Body of pancreas (tissue), 4 donors: ENCODE results near the gene NUP93. TPM values are rescaled to one million over a fixed set of nuclear protein-coding genes. Genes with fewer than 3 reads are reported as not detected.
"Not testable (repeated sequence)": the region's sequence is repeated elsewhere in the genome, so short reads cannot be mapped to it uniquely, and the experiment has no call there.

Experiments used
- ATAC-seq: fragments of 150-250 bp; one replicate; pipeline ENCODE4 v1.9.1; 2016
- DNase-seq, 4 donors: peaks; one replicate each; pipeline ENCODE4 v3.0.0-alpha.2; 2019
- H3K27ac ChIP-seq, 4 donors: fragments of 200-600 bp; sonication (generic); 1 replicate in 3 of 4; 2 replicates in 1 of 4; pipeline versions ENCODE4 v1.5.1 to v1.6.1; 2016 to 2019; ENCODE audit warnings: mild to moderate bottlenecking in 1 of 4, mixed read lengths in 1 of 4, moderate library complexity in 1 of 4
- H3K27me3 ChIP-seq, 2 donors: fragments of 200-600 bp; sonication (generic); one replicate each; pipeline ENCODE4 v1.6.0; 2016; ENCODE audit warnings: mild to moderate bottlenecking in 1 of 2
- H3K36me3 ChIP-seq, 2 donors: fragments of 200-600 bp; sonication (generic); replicated peaks in 1 of 2; 2 replicates each; pipeline ENCODE4 v1.5.1; 2016; ENCODE audit warnings: low read depth in 2 of 2; ENCODE audit not compliant: insufficient read depth in 1 of 2
- H3K4me1 ChIP-seq: fragments of 200-600 bp; sonication (generic); one replicate; pipeline ENCODE4 v1.6.0; 2016
- H3K4me3 ChIP-seq, 2 donors: fragments of 200-600 bp; sonication (generic); 1 replicate in 1 of 2; 2 replicates in 1 of 2; pipeline ENCODE4 v1.5.1; 2016 to 2019
- H3K9me3 ChIP-seq, 3 donors: fragments of 200-600 bp; sonication (generic); 1 replicate in 2 of 3; 2 replicates in 1 of 3; pipeline ENCODE4 v1.5.1; 2016
- CTCF ChIP-seq, 7 experiments: fragments of 450-650 bp in 4 of 7; fragments of 200-600 bp in 3 of 7; sonication (generic) in 3 of 7; IDR thresholded peaks; one replicate each; pipeline ENCODE4 v1.5.1; 2016 to 2019; ENCODE audit warnings: antibody characterized with exemption in 7 of 7
- POLR2A ChIP-seq, 3 donors: fragments of 450-650 bp; IDR thresholded peaks; one replicate each; pipeline ENCODE4 v1.6.1; 2016; ENCODE audit warnings: antibody characterized with exemption in 3 of 3, mild to moderate bottlenecking in 2 of 3
- WGBS, 2 donors: methylation state at CpG; one replicate each; pipeline ENCODE4 v1.1.5; 2017; 5-methylcytosine and 5-hydroxymethylcytosine counted together
- intact Hi-C: fragments of 100-400 bp; cut with DNase I; formaldehyde crosslinking; loops from one replicate; pipeline ENCODE4 v1.15.1; 2023
- total RNA-seq, 2 donors: library from RNA; depleted of rRNA; stranded (reverse); fragments of >200 nt; gene quantifications; one replicate each; pipeline ENCODE4 v1.1.0, GENCODE V29; 2016

Gene NUP93
- total RNA-seq, 2 donors from 2014 or later: 12.2 to 19.1 TPM

GRCh38 chr16:56713794-56714193 lies 16.1 kb upstream of the NUP93 start:
- no peaks in the 10 kb centered on the region for H3K27me3 ChIP-seq
- H3K27ac ChIP-seq: no peak overlapping the region
- H3K9me3 ChIP-seq: no peaks in the 10 kb centered on the region
- ATAC-seq: no peak
- WGBS, 2 donors: 86 to 94% methylated on average over 2 of the region's 2 CpGs
- TF ChIP-seq CTCF (IDR thresholded peaks at IDR 0.05) (no peak), POLR2A (IDR thresholded peaks at IDR 0.05) (no peak)
- no peak overlapping the region for H3K4me3 ChIP-seq
- DNase-seq: no peak
- no peaks in the 10 kb centered on the region for H3K4me1 ChIP-seq
- intact Hi-C loops: no loop called here
- H3K36me3 ChIP-seq: no peaks in the 10 kb centered on the region

- Histone ChIP-seq H3K27ac (no peak overlapping the region), H3K4me3 (no peak overlapping the region), H3K36me3 (no peaks in the 10 kb centered on the region), H3K9me3 (no peaks in the 10 kb centered on the region), H3K27me3 (no peaks in the 10 kb centered on the region), H3K4me1 (no peaks in the 10 kb centered on the region)
- intact Hi-C loops: no loop called here
- 78 to 80% methylated on average over 4 of the region's 4 CpGs for WGBS, 2 donors
- ATAC-seq (no peak), DNase-seq (no peak)
- TF ChIP-seq CTCF (IDR thresholded peaks at IDR 0.05) (no peak), POLR2A (IDR thresholded peaks at IDR 0.05) (no peak)
These were observed 14.8 kb upstream of the NUP93 start for GRCh38 chr16:56715126-56715525.

GRCh38 chr16:56716761-56717160 lies 13.2 kb upstream of the NUP93 start:
- 79 to 94% methylated on average over 3 of the region's 3 CpGs for WGBS, 2 donors
- H3K36me3 ChIP-seq: no peaks in the 10 kb centered on the region
- DNase-seq (no peak), ATAC-seq (no peak)
- no peaks in the 10 kb centered on the region for H3K9me3 ChIP-seq
- no peaks in the 10 kb centered on the region for H3K4me1 ChIP-seq
- no peak for TF ChIP-seq CTCF (IDR thresholded peaks at IDR 0.05)
- TF ChIP-seq POLR2A (IDR thresholded peaks at IDR 0.05): no peak
- H3K27ac ChIP-seq: no peak overlapping the region
- no peak overlapping the region for H3K4me3 ChIP-seq
- H3K27me3 ChIP-seq: no peaks in the 10 kb centered on the region
- intact Hi-C loops: no loop called here

- intact Hi-C loops, H3K36me3 ChIP-seq, H3K4me1 ChIP-seq, H3K27me3 ChIP-seq, DNase-seq, H3K9me3 ChIP-seq, H3K4me3 ChIP-seq, ATAC-seq, H3K27ac ChIP-seq: not testable (repeated sequence)
- 83 to 88% methylated on average over 2 of the region's 2 CpGs for WGBS, 2 donors
These were observed 12.4 kb upstream of the NUP93 start for GRCh38 chr16:56717532-56717931.

- ATAC-seq (no peak), DNase-seq (no peak)
- H3K27me3 ChIP-seq: no peaks in the 10 kb centered on the region
- H3K4me3 ChIP-seq: no peak overlapping the region
- 64 to 84% methylated on average over 4 to 5 of the region's 5 CpGs for WGBS, 2 donors
- TF ChIP-seq CTCF (IDR thresholded peaks at IDR 0.05): no peak
- TF ChIP-seq POLR2A (IDR thresholded peaks at IDR 0.05): no peak
- H3K4me1 ChIP-seq: peaks cover 1% of the 10 kb centered on the region
- intact Hi-C loops: no loop called here
- no peaks in the 10 kb centered on the region for H3K9me3 ChIP-seq
- no peaks in the 10 kb centered on the region for H3K36me3 ChIP-seq
- H3K27ac ChIP-seq: no peak overlapping the region
These were observed 7.6 kb upstream of the NUP93 start for GRCh38 chr16:56722200-56722842.
